H9 (cell line): ENCODE data around the gene ADAMTSL3. TPM values are rescaled to one million over a fixed set of nuclear protein-coding genes. Genes with fewer than 3 reads are reported as not detected.

Experiments used
- DNase-seq: peaks from one replicate; pipeline ENCODE4 v3.0.0-alpha.2; 2017
- H2AFZ ChIP-seq: one replicate; pipeline ENCODE4 v1.6.1; 2013; ENCODE audit warnings: mild to moderate bottlenecking, low read length, control low read depth, moderate library complexity
- H2AK5ac ChIP-seq: 2 replicates; pipeline ENCODE4 v1.6.1; 2013; ENCODE audit warnings: low read length, control low read depth, mixed read lengths; ENCODE audit not compliant: insufficient read length
- H2BK120ac ChIP-seq: one replicate; pipeline ENCODE4 v1.6.1; 2013; ENCODE audit warnings: low read depth, mild to moderate bottlenecking, low read length, control low read depth, inconsistent platforms; ENCODE audit not compliant: poor library complexity, severe bottlenecking
- H2BK12ac ChIP-seq: 2 replicates; pipeline ENCODE4 v1.6.1; 2013; ENCODE audit warnings: low read length, control low read depth, mixed read lengths, low read depth; ENCODE audit not compliant: insufficient read length
- H2BK15ac ChIP-seq: 2 replicates; pipeline ENCODE4 v1.6.1; 2013; ENCODE audit warnings: low read depth, low read length, control low read depth
- H2BK20ac ChIP-seq: one replicate; pipeline ENCODE4 v1.6.1; 2013; ENCODE audit warnings: low read depth, mild to moderate bottlenecking, low read length, control low read depth, inconsistent platforms; ENCODE audit not compliant: poor library complexity, severe bottlenecking
- H2BK5ac ChIP-seq: 2 replicates; pipeline ENCODE4 v1.6.1; 2013; ENCODE audit warnings: low read length, control low read depth, mixed read lengths; ENCODE audit not compliant: insufficient read length
- H3K14ac ChIP-seq: 2 replicates; pipeline ENCODE4 v1.6.1; 2013; ENCODE audit warnings: low read length, control low read depth; ENCODE audit not compliant: insufficient read depth
- H3K18ac ChIP-seq: 2 replicates; pipeline ENCODE4 v1.6.1; 2013; ENCODE audit warnings: low read depth, mild to moderate bottlenecking, mixed read lengths, low read length, control low read depth; ENCODE audit not compliant: insufficient read length
- H3K23ac ChIP-seq: 2 replicates; pipeline ENCODE4 v1.6.1; 2013; ENCODE audit warnings: low read length, control low read depth, mixed read lengths, low read depth; ENCODE audit not compliant: insufficient read length
- H3K23me2 ChIP-seq: 2 replicates; pipeline ENCODE4 v1.6.1; 2013; ENCODE audit warnings: low read depth, mild to moderate bottlenecking, mixed read lengths, low read length, control low read depth; ENCODE audit not compliant: insufficient read length, poor library complexity, severe bottlenecking
- H3K27ac ChIP-seq: 2 replicates; pipeline ENCODE4 v1.5.1; 2013; ENCODE audit warnings: low read length, control low read depth, mixed read lengths, low read depth; ENCODE audit not compliant: insufficient read length
- H3K27me3 ChIP-seq: 2 replicates; pipeline ENCODE4 v1.6.1; 2013; ENCODE audit warnings: low read length, control low read depth, inconsistent platforms; ENCODE audit not compliant: insufficient read depth
- H3K4ac ChIP-seq: 2 replicates; pipeline ENCODE4 v1.6.1; 2013; ENCODE audit warnings: low read depth, mild to moderate bottlenecking, control low read depth, inconsistent platforms, low read length, moderate library complexity
- H3K4me1 ChIP-seq: 2 replicates; pipeline ENCODE4 v1.6.1; 2013; ENCODE audit warnings: low read length, control low read depth, inconsistent platforms; ENCODE audit not compliant: insufficient read depth
- H3K4me2 ChIP-seq: 2 replicates; pipeline ENCODE4 v1.6.1; 2013; ENCODE audit warnings: low read length, control low read depth, mixed read lengths; ENCODE audit not compliant: insufficient read length, insufficient read depth
- H3K56ac ChIP-seq: 2 replicates; pipeline ENCODE4 v1.6.1; 2013; ENCODE audit warnings: low read depth, mild to moderate bottlenecking, mixed read lengths, low read length, control low read depth; ENCODE audit not compliant: insufficient read length
- H3K79me1 ChIP-seq: 2 replicates; pipeline ENCODE4 v1.6.1; 2013; ENCODE audit warnings: low read depth, mild to moderate bottlenecking, moderate library complexity, low read length, control low read depth, inconsistent platforms; ENCODE audit not compliant: insufficient read depth, poor library complexity, severe bottlenecking
- H3K79me2 ChIP-seq: 2 replicates; pipeline ENCODE4 v1.6.1; 2013; ENCODE audit warnings: low read length, control low read depth, inconsistent platforms; ENCODE audit not compliant: insufficient read depth
- H3K9ac ChIP-seq: 2 replicates; pipeline ENCODE4 v1.6.1; 2013; ENCODE audit warnings: low read length, control low read depth, mixed read lengths; ENCODE audit not compliant: insufficient read length; ENCODE audit errors: extremely low read depth
- H3K9me3 ChIP-seq: one replicate; pipeline ENCODE4 v1.6.1; 2013; ENCODE audit warnings: low read depth, low read length, inconsistent platforms; ENCODE audit not compliant: control insufficient read depth
- H3T11ph ChIP-seq: one replicate; pipeline ENCODE4 v1.6.1; 2013; ENCODE audit warnings: mild to moderate bottlenecking, low read length, control low read depth, inconsistent platforms
- H4K20me1 ChIP-seq: one replicate; pipeline ENCODE4 v1.6.1; 2013; ENCODE audit not compliant: control insufficient read depth, insufficient read length, insufficient read depth
- H4K5ac ChIP-seq: 2 replicates; pipeline ENCODE4 v1.6.1; 2013; ENCODE audit warnings: low read depth, mild to moderate bottlenecking, mixed read lengths, low read length, control low read depth; ENCODE audit not compliant: insufficient read length
- H4K8ac ChIP-seq: replicated peaks from 2 replicates; pipeline ENCODE4 v1.6.1; 2013; ENCODE audit warnings: low read length, control low read depth, mixed read lengths, low read depth; ENCODE audit not compliant: insufficient read length
- H4K91ac ChIP-seq: 2 replicates; pipeline ENCODE4 v1.6.1; 2013; ENCODE audit warnings: low read depth, mild to moderate bottlenecking, moderate library complexity, mixed read lengths, low read length, control low read depth; ENCODE audit not compliant: insufficient read length
- H3K27ac Mint-ChIP-seq, 3 experiments: 2 replicates in 2 of 3; 3 replicates in 1 of 3; pipeline ENCODE4 v1.8.0; 2020 to 2021; ENCODE audit warnings: mixed read lengths in 3 of 3, mild to moderate bottlenecking in 1 of 3, moderate library complexity in 1 of 3
- H3K27me3 Mint-ChIP-seq: 2 replicates; pipeline ENCODE4 v1.8.0; 2021; ENCODE audit warnings: low read depth, mild to moderate bottlenecking, moderate library complexity, mixed read lengths
- H3K36me3 Mint-ChIP-seq, 3 experiments: 2 replicates in 2 of 3; 3 replicates in 1 of 3; pipeline ENCODE4 v1.8.0; 2020 to 2021; ENCODE audit warnings: low read depth in 3 of 3, mixed read lengths in 3 of 3; ENCODE audit not compliant: insufficient read depth in 1 of 3
- H3K4me1 Mint-ChIP-seq, 2 experiments: 2 replicates each; pipeline ENCODE4 v1.8.0; 2020; ENCODE audit warnings: mixed read lengths in 2 of 2
- H3K4me3 Mint-ChIP-seq, 2 experiments: 2 replicates in 1 of 2; 3 replicates in 1 of 2; pipeline ENCODE4 v1.8.0; 2020 to 2021; ENCODE audit warnings: mild to moderate bottlenecking in 2 of 2, mixed read lengths in 2 of 2, moderate library complexity in 1 of 2
- H3K9me3 Mint-ChIP-seq, 2 experiments: 2 replicates in 1 of 2; 3 replicates in 1 of 2; pipeline ENCODE4 v1.8.0; 2020; ENCODE audit warnings: mild to moderate bottlenecking in 2 of 2, mixed read lengths in 2 of 2, moderate library complexity in 1 of 2
- CTCF ChIP-seq: fragments of 200-600 bp; sonication (generic); conservative IDR thresholded peaks from 3 replicates; pipeline ENCODE4 v1.8.0; 2021; ENCODE audit warnings: antibody characterized with exemption, mild to moderate bottlenecking
- WGBS: extraction: QIAGEN DNeasy Blood & Tissue Kit; methylation state at CpG from one replicate; pipeline ENCODE4 v1.1.7; 2013; ENCODE audit warnings: missing lambda C conversion rate, low lambda C conversion rate, mixed read lengths; ENCODE audit not compliant: insufficient read length; ENCODE audit errors: extremely low coverage; 5-methylcytosine and 5-hydroxymethylcytosine counted together
- total RNA-seq: library from RNA; stranded (reverse); gene quantifications from 2 replicates; pipeline ENCODE4 v1.2.1, GENCODE V29; 2021

ADAMTSL3 gene
- total RNA-seq, 1 experiment from 2014 or later = 0.39 TPM

- H4K20me1 ChIP-seq = no peaks in the 10 kb centered on the region
- H3K4ac ChIP-seq = no peak overlapping the region
- no peak overlapping the region for H3T11ph ChIP-seq
- no CpG with 5 or more reads among the region's 6 CpGs for WGBS
- no peak overlapping the region for H3K23ac ChIP-seq
- no peak overlapping the region for H3K9ac ChIP-seq
- H3K56ac ChIP-seq = no peak overlapping the region
- no peak overlapping the region; a peak in 1 of 7 replicates for H3K27ac Mint-ChIP-seq
- no peak overlapping the region for H3K4me2 ChIP-seq
- H4K8ac ChIP-seq = no peak overlapping the region
- no peak overlapping the region for H2BK12ac ChIP-seq
- no peak overlapping the region for H3K27ac ChIP-seq
- no peaks in the 10 kb centered on the region for H3K4me1 ChIP-seq
- no peak overlapping the region for H2AK5ac ChIP-seq
- H4K91ac ChIP-seq = no peak overlapping the region
- H2BK15ac ChIP-seq = no peak overlapping the region
- H3K9me3 Mint-ChIP-seq = no peaks in the 10 kb centered on the region; a peak in 1 of 5 replicates
- no peak for DNase-seq
- no peak overlapping the region for H4K5ac ChIP-seq
- no peaks in the 10 kb centered on the region for H3K79me1 ChIP-seq
- no peaks in the 10 kb centered on the region for H3K23me2 ChIP-seq
- no peak overlapping the region for H3K14ac ChIP-seq
- no peak overlapping the region for H3K4me3 Mint-ChIP-seq
- no peak overlapping the region for H2AFZ ChIP-seq
- no peaks in the 10 kb centered on the region for H3K36me3 Mint-ChIP-seq
- no peak overlapping the region for H3K18ac ChIP-seq
- no peaks in the 10 kb centered on the region for H3K4me1 Mint-ChIP-seq
- no peaks in the 10 kb centered on the region for H3K27me3 ChIP-seq
- peaks cover 2% of the 10 kb centered on the region; the same call in 1 of the 2 replicates for H3K27me3 Mint-ChIP-seq
- no peak overlapping the region for H2BK20ac ChIP-seq
- no peak overlapping the region for H2BK120ac ChIP-seq
- no peaks in the 10 kb centered on the region for H3K9me3 ChIP-seq
- no peak for TF ChIP-seq CTCF
- H3K79me2 ChIP-seq = no peaks in the 10 kb centered on the region
- no peak overlapping the region for H2BK5ac ChIP-seq
These were observed 350.0 kb downstream of the ADAMTSL3 start for GRCh38 chr15:84003791-84004503.
